ENCODE data around the gene TLE4.

Gene TLE4

GRCh38 chr9:79551586-79551985 lies 20.2 kb upstream of the TLE4 start:
- H4K20me1 ChIP-seq (ENCODE audit: control insufficient read depth, insufficient read depth, low read depth, low read length): no peaks in the 10 kb centered on the region
- no peaks in the 10 kb centered on the region for H3F3A ChIP-seq (ENCODE audit: control insufficient read depth, insufficient read depth)
- H3K79me2 ChIP-seq (ENCODE audit: control insufficient read depth, low read length): no peaks in the 10 kb centered on the region
- no peaks in the 10 kb centered on the region for H3K9me2 ChIP-seq (replicated peaks; ENCODE audit: control insufficient read depth, low read length)
- no peaks in the 10 kb centered on the region for H3K36me3 ChIP-seq (ENCODE audit: control insufficient read depth, low read length)
- H3K4me2 ChIP-seq (ENCODE audit: low read length): no peak overlapping the region
- H3K4me1 ChIP-seq (ENCODE audit: control insufficient read depth, low read length): no peaks in the 10 kb centered on the region
- no peaks in the 10 kb centered on the region for H3K9me3 ChIP-seq (ENCODE audit: control insufficient read depth, insufficient read depth, low read length)
- H3K4me3 ChIP-seq (ENCODE audit: low read length): no peak overlapping the region
- TF ChIP-seq, protein P1, sequence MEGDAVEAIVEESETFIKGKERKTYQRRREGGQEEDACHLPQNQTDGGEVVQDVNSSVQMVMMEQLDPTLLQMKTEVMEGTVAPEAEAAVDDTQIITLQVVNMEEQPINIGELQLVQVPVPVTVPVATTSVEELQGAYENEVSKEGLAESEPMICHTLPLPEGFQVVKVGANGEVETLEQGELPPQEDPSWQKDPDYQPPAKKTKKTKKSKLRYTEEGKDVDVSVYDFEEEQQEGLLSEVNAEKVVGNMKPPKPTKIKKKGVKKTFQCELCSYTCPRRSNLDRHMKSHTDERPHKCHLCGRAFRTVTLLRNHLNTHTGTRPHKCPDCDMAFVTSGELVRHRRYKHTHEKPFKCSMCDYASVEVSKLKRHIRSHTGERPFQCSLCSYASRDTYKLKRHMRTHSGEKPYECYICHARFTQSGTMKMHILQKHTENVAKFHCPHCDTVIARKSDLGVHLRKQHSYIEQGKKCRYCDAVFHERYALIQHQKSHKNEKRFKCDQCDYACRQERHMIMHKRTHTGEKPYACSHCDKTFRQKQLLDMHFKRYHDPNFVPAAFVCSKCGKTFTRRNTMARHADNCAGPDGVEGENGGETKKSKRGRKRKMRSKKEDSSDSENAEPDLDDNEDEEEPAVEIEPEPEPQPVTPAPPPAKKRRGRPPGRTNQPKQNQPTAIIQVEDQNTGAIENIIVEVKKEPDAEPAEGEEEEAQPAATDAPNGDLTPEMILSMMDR (IDR thresholded peaks at IDR 0.05; ENCODE audit: low read depth, low read length, poor library complexity, severe bottlenecking): no peak
- no peak for TF ChIP-seq EZH2phosphoT487 (IDR thresholded peaks at IDR 0.05; ENCODE audit: borderline replicate concordance, low read length)
- H3K27me3 ChIP-seq (ENCODE audit: control insufficient read depth, low read length): no peaks in the 10 kb centered on the region
- H3K27ac ChIP-seq (ENCODE audit: low read depth, low read length): no peak overlapping the region

- Histone ChIP-seq H4K20me1 (ENCODE audit: control insufficient read depth, insufficient read depth, low read depth, low read length) (no peaks in the 10 kb centered on the region), H3K4me2 (ENCODE audit: low read length) (no peak overlapping the region), H3K36me3 (ENCODE audit: control insufficient read depth, low read length) (no peaks in the 10 kb centered on the region), H3K27ac (ENCODE audit: low read depth, low read length) (no peak overlapping the region), H3K27me3 (ENCODE audit: control insufficient read depth, low read length) (no peaks in the 10 kb centered on the region), H3F3A (ENCODE audit: control insufficient read depth, insufficient read depth) (no peaks in the 10 kb centered on the region), H3K4me3 (ENCODE audit: low read length) (no peak overlapping the region), H3K9me2 (replicated peaks; ENCODE audit: control insufficient read depth, low read length) (no peaks in the 10 kb centered on the region), H3K4me1 (ENCODE audit: control insufficient read depth, low read length) (no peaks in the 10 kb centered on the region), H3K9me3 (ENCODE audit: control insufficient read depth, insufficient read depth, low read length) (no peaks in the 10 kb centered on the region), H3K79me2 (ENCODE audit: control insufficient read depth, low read length) (no peaks in the 10 kb centered on the region)
- TF ChIP-seq EZH2phosphoT487 (IDR thresholded peaks at IDR 0.05; ENCODE audit: borderline replicate concordance, low read length): no peak
These were observed 19.8 kb upstream of the TLE4 start for GRCh38 chr9:79551994-79552393.

DNA sequence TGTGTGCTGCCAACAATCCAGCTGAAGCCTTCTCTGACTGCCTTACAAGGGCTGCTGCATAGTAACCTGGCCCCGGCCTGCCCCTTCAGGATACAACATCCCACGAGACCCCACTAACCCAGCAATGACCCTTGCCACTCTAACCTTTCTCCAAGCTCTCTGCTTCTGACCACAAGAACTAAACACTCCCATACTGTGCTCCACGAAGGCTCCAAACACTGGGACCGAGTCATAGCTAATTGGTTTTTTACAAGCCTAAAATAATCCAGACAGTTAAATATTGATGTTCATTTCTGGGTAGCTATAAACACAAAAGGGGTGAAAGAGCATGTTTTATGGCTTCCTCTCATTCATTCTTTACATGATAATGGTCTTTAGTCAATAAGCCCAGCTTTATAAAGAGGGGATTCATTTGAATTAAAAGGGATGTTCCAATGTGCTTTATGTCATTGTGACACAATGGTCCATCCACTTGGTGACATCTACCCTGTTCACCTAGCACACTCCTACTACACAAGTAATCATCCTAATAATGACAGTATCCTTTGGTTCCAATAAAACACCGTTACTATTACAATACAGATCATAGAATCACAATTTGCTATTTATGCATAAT lies 16.2 kb upstream of the TLE4 start:
- Histone ChIP-seq H3K27ac (ENCODE audit: low read depth, low read length) (no peak overlapping the region), H3K79me2 (ENCODE audit: control insufficient read depth, low read length) (no peaks in the 10 kb centered on the region), H4K20me1 (ENCODE audit: control insufficient read depth, insufficient read depth, low read depth, low read length) (no peaks in the 10 kb centered on the region), H3K4me3 (ENCODE audit: low read length) (no peak overlapping the region), H3K9me3 (ENCODE audit: control insufficient read depth, insufficient read depth, low read length) (no peaks in the 10 kb centered on the region), H3K4me1 (ENCODE audit: control insufficient read depth, low read length) (no peaks in the 10 kb centered on the region), H3K9me2 (replicated peaks; ENCODE audit: control insufficient read depth, low read length) (no peaks in the 10 kb centered on the region), H3F3A (ENCODE audit: control insufficient read depth, insufficient read depth) (no peaks in the 10 kb centered on the region), H3K36me3 (ENCODE audit: control insufficient read depth, low read length) (no peaks in the 10 kb centered on the region), H3K4me2 (ENCODE audit: low read length) (no peak overlapping the region), H3K27me3 (ENCODE audit: control insufficient read depth, low read length) (no peaks in the 10 kb centered on the region)
- TF ChIP-seq EZH2phosphoT487 (IDR thresholded peaks at IDR 0.05; ENCODE audit: borderline replicate concordance, low read length): no peak
- TF ChIP-seq, protein P1 (IDR thresholded peaks at IDR 0.05; ENCODE audit: low read depth, low read length, poor library complexity, severe bottlenecking): no peak

- H3K4me1 ChIP-seq (ENCODE audit: control insufficient read depth, low read length): no peaks in the 10 kb centered on the region
- H3K9me3 ChIP-seq (ENCODE audit: control insufficient read depth, insufficient read depth, low read length): no peaks in the 10 kb centered on the region
- TF ChIP-seq EZH2phosphoT487 (IDR thresholded peaks at IDR 0.05; ENCODE audit: borderline replicate concordance, low read length): no peak
- TF ChIP-seq, protein P1 (IDR thresholded peaks at IDR 0.05; ENCODE audit: low read depth, low read length, poor library complexity, severe bottlenecking): no peak
- H3F3A ChIP-seq (ENCODE audit: control insufficient read depth, insufficient read depth): no peaks in the 10 kb centered on the region
- no peaks in the 10 kb centered on the region for H3K79me2 ChIP-seq (ENCODE audit: control insufficient read depth, low read length)
- H4K20me1 ChIP-seq (ENCODE audit: control insufficient read depth, insufficient read depth, low read depth, low read length): no peaks in the 10 kb centered on the region
- H3K27ac ChIP-seq (ENCODE audit: low read depth, low read length): no peak overlapping the region
- no peaks in the 10 kb centered on the region for H3K36me3 ChIP-seq (ENCODE audit: control insufficient read depth, low read length)
- no peak overlapping the region for H3K4me3 ChIP-seq (ENCODE audit: low read length)
- no peak overlapping the region for H3K4me2 ChIP-seq (ENCODE audit: low read length)
- H3K27me3 ChIP-seq (ENCODE audit: control insufficient read depth, low read length): no peaks in the 10 kb centered on the region
- no peaks in the 10 kb centered on the region for H3K9me2 ChIP-seq (replicated peaks; ENCODE audit: control insufficient read depth, low read length)
These were observed 12.1 kb upstream of the TLE4 start for GRCh38 chr9:79559495-79560181.

Measured in DOHH2 (cell line).